GM21576 (cell line): Measurements from ENCODE around the gene ATP7B.
"Not testable (repeated sequence)": the region's sequence is repeated elsewhere in the genome, so short reads cannot be mapped to it uniquely, and the experiment has no call there.

Experiments used
- ATAC-seq: cut with Tn5 transposase; IDR thresholded peaks from one replicate; pipeline ENCODE4 v1.9.1; 2021; ENCODE audit warnings: mild to moderate bottlenecking, moderate library complexity; ENCODE audit not compliant: unreplicated experiment

Gene ATP7B

GRCh38 chr13:52010890-52011631 lies at the start of gene ATP7B:
ATP7B (minus strand) TSS chr13:52011450; CDS start chr13:52011337, 113 bp downstream.
- ATAC-seq = peak; percentile 5

GRCh38 chr13:52053460-52053859 lies 42.2 kb upstream of the ATP7B start:
- no peak for ATAC-seq

- ATAC-seq = no peak
These were observed 40.1 kb upstream of the ATP7B start for GRCh38 chr13:52051400-52051799.

- ATAC-seq = no peak
These were observed 37.3 kb upstream of the ATP7B start for GRCh38 chr13:52048516-52048915.

GRCh38 chr13:52047463-52047862 lies 36.2 kb upstream of the ATP7B start:
- ATAC-seq = no peak

- ATAC-seq = no peak
These were observed 32.4 kb upstream of the ATP7B start for GRCh38 chr13:52043675-52044074.

GRCh38 chr13:52036037-52036436 lies 24.8 kb upstream of the ATP7B start:
- ATAC-seq = no peak

GRCh38 chr13:52034616-52035226 lies 23.5 kb upstream of the ATP7B start:
- ATAC-seq = no peak

GRCh38 chr13:52033039-52033438 lies 21.8 kb upstream of the ATP7B start:
- no peak for ATAC-seq

- ATAC-seq = not testable (repeated sequence)
These were observed 19.2 kb upstream of the ATP7B start for GRCh38 chr13:52030401-52030800.

- ATAC-seq = no peak
These were observed 18.3 kb upstream of the ATP7B start for GRCh38 chr13:52029569-52029968.

GRCh38 chr13:52027832-52028231 lies 16.6 kb upstream of the ATP7B start:
- no peak for ATAC-seq

GRCh38 chr13:52026246-52026626 lies 15.0 kb upstream of the ATP7B start:
- ATAC-seq = no peak

GRCh38 chr13:52025475-52026245 lies 14.4 kb upstream of the ATP7B start:
- ATAC-seq = no peak

GRCh38 chr13:52024481-52024880 lies 13.2 kb upstream of the ATP7B start, which contains the start of gene UTP14C:
UTP14C (plus strand) TSS chr13:52024691; CDS start chr13:52028805, 4,114 bp downstream.
- ATAC-seq = no peak

- ATAC-seq = no peak
These were observed 11.1 kb upstream of the ATP7B start for GRCh38 chr13:52022356-52022755.

- no peak for ATAC-seq
These were observed 8.9 kb upstream of the ATP7B start for GRCh38 chr13:52020191-52020590.

GRCh38 chr13:52016296-52016695 lies 5.0 kb upstream of the ATP7B start:
- ATAC-seq = no peak

- no peak for ATAC-seq
These were observed 1.2 kb upstream of the ATP7B start for GRCh38 chr13:52012512-52012836.

GRCh38 chr13:52011632-52012511 lies 622 bp upstream of the ATP7B start, which contains the start of gene ALG11:
ALG11 (plus strand) TSS chr13:52012398; CDS start chr13:52012419, 21 bp downstream.
- peak; percentile 99 for ATAC-seq

- ATAC-seq = no peak
These were observed 1.3 kb downstream of the ATP7B start for GRCh38 chr13:52009946-52010345.
